HG03097 (cell line): ENCODE data around the gene CRMP1.

Experiments used
- ATAC-seq: cut with Tn5 transposase; IDR thresholded peaks from one replicate; pipeline ENCODE4 v1.9.1; 2021; ENCODE audit not compliant: unreplicated experiment, low FRiP score

Gene CRMP1

GRCh38 chr4:5893004-5893580, at the start of gene CRMP1:
TSS of gene CRMP1 (minus strand) at chr4:5893086. CDS start at chr4:5892969, 117 bp downstream.
- ATAC-seq, result no peak

- ATAC-seq, result no peak
These were observed 48.7 kb upstream of the CRMP1 start for GRCh38 chr4:5941601-5942000.

GRCh38 chr4:5940470-5941203, 47.8 kb upstream of the CRMP1 start:
- ATAC-seq, result no peak

GRCh38 chr4:5933996-5934831, 41.3 kb upstream of the CRMP1 start:
- ATAC-seq, result no peak

GRCh38 chr4:5933116-5933515, 40.2 kb upstream of the CRMP1 start:
- no peak for ATAC-seq

GRCh38 chr4:5932035-5932568, 39.2 kb upstream of the CRMP1 start:
- no peak for ATAC-seq

GRCh38 chr4:5931526-5931925, 38.6 kb upstream of the CRMP1 start:
- no peak for ATAC-seq

- ATAC-seq, result no peak
These were observed 38.0 kb upstream of the CRMP1 start for GRCh38 chr4:5930876-5931275.

GRCh38 chr4:5930456-5930855, 37.6 kb upstream of the CRMP1 start:
- no peak for ATAC-seq

GRCh38 chr4:5928844-5929420, 36.0 kb upstream of the CRMP1 start:
- ATAC-seq, result no peak

- ATAC-seq, result no peak
These were observed 35.4 kb upstream of the CRMP1 start for GRCh38 chr4:5928274-5928673.

GRCh38 chr4:5927747-5928146, 34.9 kb upstream of the CRMP1 start:
- ATAC-seq, result no peak

GRCh38 chr4:5927116-5927515, 34.2 kb upstream of the CRMP1 start:
- no peak for ATAC-seq

GRCh38 chr4:5926598-5926997, 33.7 kb upstream of the CRMP1 start:
- no peak for ATAC-seq

GRCh38 chr4:5925419-5926200, 32.7 kb upstream of the CRMP1 start:
- ATAC-seq, result no peak

- no peak for ATAC-seq
These were observed 31.7 kb upstream of the CRMP1 start for GRCh38 chr4:5924461-5925125.

GRCh38 chr4:5923376-5923775, 30.5 kb upstream of the CRMP1 start:
- ATAC-seq, result no peak

GRCh38 chr4:5922556-5922955, 29.7 kb upstream of the CRMP1 start:
- no peak for ATAC-seq

- ATAC-seq, result no peak
These were observed 29.1 kb upstream of the CRMP1 start for GRCh38 chr4:5921981-5922380.
